ENCODE results near the gene LYAR.
A peak's percentile ranks its signal among the peaks of the same experiment; 100 is the strongest.

LYAR gene

GRCh38 chr4:4289941-4290850, at the start of gene LYAR, which contains the start of gene ZBTB49:
Gene LYAR (minus strand): TSS chr4:4290154. CDS start chr4:4283742, 6,412 bp downstream.
Gene ZBTB49 (plus strand): TSS chr4:4290251. CDS start chr4:4299946, 9,695 bp downstream.
- DNase-seq, result peak; percentile 42

GRCh38 chr4:4339504-4340085, 49.6 kb upstream of the LYAR start:
- DNase-seq, result no peak

- no peak for DNase-seq
Observed at GRCh38 chr4:4338210-4339001, 48.5 kb upstream of the LYAR start.

GRCh38 chr4:4334798-4335520, 45.0 kb upstream of the LYAR start:
- no peak for DNase-seq

GRCh38 chr4:4333265-4333706, 43.3 kb upstream of the LYAR start:
- no peak for DNase-seq

GRCh38 chr4:4332529-4332928, 42.6 kb upstream of the LYAR start:
- no peak for DNase-seq

GRCh38 chr4:4330794-4331193, 40.8 kb upstream of the LYAR start:
- no peak for DNase-seq

- no peak for DNase-seq
Observed at GRCh38 chr4:4329496-4329895, 39.5 kb upstream of the LYAR start.

- DNase-seq, result no peak
Observed at GRCh38 chr4:4328840-4329239, 38.9 kb upstream of the LYAR start.

- DNase-seq, result no peak
Observed at GRCh38 chr4:4328206-4328605, 38.3 kb upstream of the LYAR start.

- DNase-seq, result no peak
Observed at GRCh38 chr4:4327652-4328121, 37.7 kb upstream of the LYAR start.

- DNase-seq, result no peak
Observed at GRCh38 chr4:4326166-4326565, 36.2 kb upstream of the LYAR start.

GRCh38 chr4:4325321-4325720, 35.4 kb upstream of the LYAR start:
- no peak for DNase-seq

GRCh38 chr4:4323705-4324534, 34.0 kb upstream of the LYAR start:
- no peak for DNase-seq

- no peak for DNase-seq
Observed at GRCh38 chr4:4321951-4322688, 32.2 kb upstream of the LYAR start.

GRCh38 chr4:4320951-4321714, 31.2 kb upstream of the LYAR start:
- DNase-seq, result no peak

- DNase-seq, result no peak
Observed at GRCh38 chr4:4320528-4320927, 30.6 kb upstream of the LYAR start.

GRCh38 chr4:4317496-4318232, 27.7 kb upstream of the LYAR start:
- no peak for DNase-seq

- DNase-seq, result no peak
Observed at GRCh38 chr4:4316150-4316495, 26.2 kb upstream of the LYAR start.
